HG03108 (cell line): ENCODE results near the gene BAIAP2L2.
"Not testable (repeated sequence)": the region's sequence is repeated elsewhere in the genome, so short reads cannot be mapped to it uniquely, and the experiment has no call there.

ENCODE experiments used
- ATAC-seq: cut with Tn5 transposase; IDR thresholded peaks from one replicate; pipeline ENCODE4 v1.9.1; 2021; ENCODE audit warnings: moderate library complexity; ENCODE audit not compliant: unreplicated experiment

Gene BAIAP2L2

DNA sequence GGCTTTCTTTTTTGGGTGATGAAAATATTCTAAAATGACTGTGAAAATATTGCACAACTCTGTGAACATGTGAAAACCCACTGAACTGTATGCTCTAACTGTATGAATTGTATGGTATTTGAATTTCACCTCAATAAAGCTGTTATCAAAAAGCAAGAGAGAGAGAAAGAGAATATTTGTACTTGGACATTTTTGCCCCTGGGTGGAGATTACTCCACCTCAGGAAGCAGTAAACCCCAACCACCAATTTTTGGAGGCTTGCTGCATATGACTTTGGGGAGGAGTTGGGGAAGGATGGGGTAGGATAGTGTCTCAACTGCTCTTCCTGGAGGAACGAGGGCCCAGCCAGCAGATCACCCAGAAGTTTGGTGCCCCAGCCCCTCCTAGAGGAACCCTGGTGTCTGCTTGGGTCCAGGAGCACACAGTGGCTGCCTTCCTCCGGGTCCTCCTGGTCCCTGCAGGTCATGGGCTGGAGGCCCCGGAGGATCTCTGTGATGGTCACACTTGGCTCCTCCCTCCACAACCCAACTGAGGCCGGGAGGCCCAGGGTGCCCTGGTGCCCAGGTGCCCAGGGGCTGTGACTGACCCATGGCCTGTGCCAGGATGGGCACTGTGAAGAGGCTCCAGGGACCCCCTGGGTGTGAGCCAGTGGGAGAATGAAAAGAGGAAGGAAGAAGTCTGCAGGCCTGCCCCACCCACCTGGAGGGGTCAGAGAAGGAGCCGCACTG is 68.6 kb downstream of the BAIAP2L2 start:
- ATAC-seq = no peak

DNA sequence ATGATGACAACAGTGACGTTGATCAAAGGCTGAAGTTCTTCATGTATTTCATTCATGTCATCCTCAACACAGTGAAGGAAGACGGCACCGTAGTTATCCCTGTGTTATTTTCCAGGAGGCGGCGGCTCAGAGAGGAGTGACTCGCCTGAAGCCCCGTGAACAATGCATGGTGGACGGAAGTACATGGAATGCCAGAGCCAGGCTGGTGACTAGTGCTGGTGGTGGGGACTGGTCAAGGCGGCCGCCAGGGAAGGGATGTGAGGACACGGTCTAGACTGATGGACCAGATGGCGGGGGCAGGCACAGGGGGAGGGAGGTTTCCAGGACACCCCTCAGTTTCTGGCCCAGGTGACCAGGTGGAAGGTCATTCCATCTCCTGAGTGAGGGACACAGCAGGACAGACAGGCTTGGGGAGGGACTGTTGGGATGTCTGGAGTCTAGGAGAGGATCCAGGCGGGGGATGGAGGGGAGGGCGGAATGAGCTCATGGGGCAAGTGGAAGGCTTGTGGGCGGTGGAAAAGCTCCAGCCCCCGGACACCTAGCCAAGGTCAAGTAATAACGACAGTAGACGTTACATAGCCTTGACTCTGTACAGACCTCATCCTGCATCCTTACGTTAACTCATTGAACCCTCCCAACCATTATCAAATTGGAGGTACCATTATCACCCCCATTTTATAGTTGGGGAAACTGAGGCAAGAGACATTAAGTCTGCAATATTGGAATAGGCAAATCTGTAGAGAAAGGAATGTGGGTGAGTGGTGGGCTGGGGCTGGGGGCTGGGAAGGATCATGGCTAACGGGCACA is 69.3 kb downstream of the BAIAP2L2 start:
- no peak for ATAC-seq

DNA sequence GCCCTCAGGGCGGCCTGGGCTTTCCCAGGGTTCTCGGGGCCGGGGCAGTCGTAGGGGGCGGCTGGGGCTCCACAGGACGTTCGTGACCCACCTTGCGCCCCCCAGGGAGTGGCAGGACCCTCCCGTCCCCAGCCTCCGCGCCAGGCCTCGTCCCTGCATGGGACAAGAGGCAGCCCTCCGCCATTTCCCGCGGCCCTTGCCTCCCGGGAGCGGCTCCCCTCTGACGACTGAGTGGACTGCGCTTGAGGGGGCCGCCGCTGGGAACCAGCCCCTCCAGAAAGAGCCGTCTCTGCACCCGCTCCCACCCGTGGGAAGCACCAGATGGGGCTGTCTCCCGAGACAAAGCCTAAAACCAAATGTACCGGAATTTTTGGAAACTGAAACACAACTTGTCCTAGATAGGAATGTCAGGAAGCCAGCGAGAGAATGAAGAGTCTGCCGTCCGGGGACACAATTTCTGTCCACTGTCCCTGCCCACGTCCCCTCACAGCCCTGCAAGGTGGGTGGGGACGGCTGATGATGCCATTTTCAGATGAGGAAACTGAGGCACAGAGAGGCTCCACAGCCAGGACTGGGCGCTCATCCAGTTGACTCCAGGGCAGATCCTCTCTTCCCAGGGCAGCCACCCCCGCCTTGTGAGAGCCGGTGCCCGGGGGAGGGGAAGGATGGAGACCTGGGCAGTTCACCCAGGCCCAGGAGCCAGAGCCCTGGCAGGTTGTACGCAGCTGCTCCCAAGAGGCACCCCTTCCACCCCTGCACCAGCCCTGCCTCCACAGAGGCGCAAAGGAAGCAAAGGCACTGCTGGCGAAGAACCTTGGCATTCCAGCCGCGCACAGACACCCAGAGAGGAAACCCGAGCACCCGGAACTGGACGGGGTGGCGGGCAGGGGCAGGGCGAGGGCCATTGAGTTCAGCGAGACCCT is 71.3 kb downstream of the BAIAP2L2 start:
- ATAC-seq = no peak

DNA sequence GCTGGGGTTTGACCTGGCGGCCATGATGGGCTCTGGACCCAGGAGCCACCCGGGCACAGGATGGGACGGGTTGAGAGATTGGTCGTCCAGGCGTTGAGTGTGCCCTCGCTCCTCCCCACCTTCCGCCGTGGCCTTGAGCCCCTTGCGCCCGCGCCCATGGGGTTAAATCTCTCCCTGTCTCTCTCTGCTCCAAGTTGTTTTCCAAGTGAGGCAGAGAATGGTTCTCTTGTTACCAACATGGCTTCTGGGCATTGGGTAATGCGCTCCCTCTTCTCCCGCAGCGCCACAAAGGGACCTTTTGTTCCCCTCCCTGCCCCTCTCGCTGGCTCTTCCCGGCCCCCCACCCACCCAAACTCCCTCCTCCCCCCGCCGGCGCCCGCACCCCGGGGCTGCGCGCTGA is 72.1 kb downstream of the BAIAP2L2 start:
- no peak for ATAC-seq

DNA sequence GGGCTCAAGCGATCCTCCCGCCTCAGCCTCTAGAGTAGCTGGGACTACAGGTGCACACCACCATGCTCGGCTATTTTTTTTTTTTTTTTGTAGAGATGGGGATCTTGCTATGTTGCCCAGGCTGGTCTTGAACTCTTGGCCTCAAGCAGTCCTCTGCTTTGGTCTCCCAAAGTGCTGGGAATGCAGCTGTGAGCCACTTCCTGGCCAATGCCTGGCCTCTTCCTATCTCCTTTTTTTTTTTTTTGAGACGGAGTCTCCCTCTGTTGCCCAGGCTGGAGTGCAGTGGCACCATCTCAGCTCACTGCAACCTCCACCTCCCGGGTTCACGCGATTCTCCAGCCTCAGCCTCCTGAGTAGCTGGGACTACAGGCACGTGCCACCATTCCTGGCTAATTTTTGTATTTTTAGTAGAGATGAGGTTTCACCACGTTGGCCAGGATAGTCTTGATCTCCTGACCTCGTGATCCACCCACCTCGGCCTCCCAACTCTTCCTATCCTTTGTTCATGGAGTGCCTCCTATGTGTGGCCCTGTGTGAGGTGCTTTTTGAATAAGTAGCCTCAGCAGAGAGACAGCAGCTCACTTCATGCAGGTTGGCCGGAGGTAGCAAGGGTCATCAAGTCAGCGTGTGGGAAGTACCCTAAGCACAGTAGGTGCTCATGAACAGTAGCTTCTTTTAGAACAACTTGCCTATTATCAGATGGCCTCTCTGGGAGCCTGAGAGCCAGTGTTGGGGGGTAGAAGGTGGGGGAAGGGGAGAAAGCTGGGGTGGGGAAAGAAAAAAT is 72.9 kb downstream of the BAIAP2L2 start:
- not testable (repeated sequence) for ATAC-seq

DNA sequence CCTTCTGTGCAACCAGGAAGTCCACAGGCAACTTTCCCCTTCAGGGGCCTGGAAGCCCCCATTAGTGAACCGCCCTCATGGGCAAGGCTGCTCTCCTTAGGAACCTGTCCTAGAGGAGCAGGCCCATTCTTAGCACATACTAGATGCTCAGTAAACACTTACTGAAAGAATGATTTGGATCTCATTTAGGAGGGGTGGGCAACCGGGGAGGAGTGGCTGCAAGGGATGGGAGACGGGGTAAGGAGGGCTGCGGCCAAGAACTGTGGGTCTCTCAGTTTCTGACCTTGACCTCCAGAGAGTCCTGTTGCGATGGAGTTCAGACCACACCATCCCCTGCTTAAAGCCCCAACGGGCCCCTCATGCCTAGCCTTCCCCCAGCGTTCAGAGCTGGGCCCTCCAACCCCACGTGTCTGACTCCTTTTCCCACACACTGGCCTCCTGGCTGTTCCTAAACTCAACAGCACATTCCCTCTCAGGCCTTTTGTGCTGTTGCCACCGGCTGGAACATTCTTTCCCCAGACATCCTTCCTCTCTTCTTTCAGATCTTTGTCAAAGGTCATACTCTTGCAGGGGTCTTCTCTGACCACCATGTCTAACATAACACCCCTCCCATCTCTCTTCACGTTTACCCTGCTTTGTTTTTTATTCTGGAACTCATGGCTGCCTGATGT is 74.0 kb downstream of the BAIAP2L2 start:
- ATAC-seq = no peak

DNA sequence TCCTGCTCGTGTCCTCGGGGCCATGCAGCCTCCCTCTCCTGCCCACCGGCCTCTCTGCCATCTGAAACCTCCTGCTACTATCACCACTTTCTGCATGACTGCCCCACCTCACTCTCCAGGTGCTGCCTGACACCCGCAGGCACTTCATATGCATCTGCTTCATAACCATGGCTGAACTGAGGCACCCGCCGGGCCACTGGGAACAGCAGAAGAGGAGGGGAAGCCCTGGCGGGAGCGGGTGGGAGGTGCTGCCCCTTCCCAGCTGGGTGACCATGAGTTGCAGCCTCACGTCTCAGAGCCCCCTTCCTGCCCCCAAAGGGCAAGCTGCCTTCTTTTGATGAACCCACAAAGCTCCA is 75.0 kb downstream of the BAIAP2L2 start:
- no peak for ATAC-seq
